MCF 10A (cell line): ENCODE data around the gene KIF6. TPM values are rescaled to one million over a fixed set of nuclear protein-coding genes. Genes with fewer than 3 reads are reported as not detected.
"Not testable (repeated sequence)": the region's sequence is repeated elsewhere in the genome, so short reads cannot be mapped to it uniquely, and the experiment has no call there.

Source experiments
- BruUV-seq: library from RNA; stranded (reverse); fragments of 400-500 nt; replicated peaks from 2 replicates; lab custom pipeline; 2021; lab: Mats Ljungman, UMichigan
- CTCF ChIA-PET: fragments of 300-600 bp; sonication (Branson Sonifier 250); formaldehyde crosslinking; extraction: SDS; loops from one replicate; lab custom pipeline; 2021; ENCODE audit warnings: antibody characterized with exemption, inconsistent platforms; lab: Yijun Ruan, JAX
- POLR2A ChIA-PET: fragments of 300-600, 350-650 bp; sonication (Branson Sonifier 250); formaldehyde crosslinking; extraction: SDS; loops from one replicate; lab custom pipeline; 2020; ENCODE audit warnings: antibody characterized with exemption, inconsistent platforms; lab: Yijun Ruan, JAX
- DNase-seq: peaks from one replicate; pipeline ENCODE4 v3.0.0-alpha.2; 2018; ENCODE audit not compliant: unreplicated experiment
- H3K27ac Mint-ChIP-seq: one replicate; pipeline ENCODE4 v1.8.0; 2022; ENCODE audit warnings: mild to moderate bottlenecking, low read depth, mixed read lengths; ENCODE audit not compliant: unreplicated experiment
- H3K27me3 Mint-ChIP-seq: one replicate; pipeline ENCODE4 v1.8.0; 2022; ENCODE audit warnings: mixed read lengths; ENCODE audit not compliant: insufficient read depth, unreplicated experiment
- H3K36me3 Mint-ChIP-seq: one replicate; pipeline ENCODE4 v1.8.0; 2022; ENCODE audit warnings: mild to moderate bottlenecking, moderate library complexity, mixed read lengths; ENCODE audit not compliant: insufficient read depth, unreplicated experiment
- H3K4me1 Mint-ChIP-seq: one replicate; pipeline ENCODE4 v1.8.0; 2022; ENCODE audit warnings: mixed read lengths; ENCODE audit not compliant: insufficient read depth, unreplicated experiment
- H3K4me3 Mint-ChIP-seq: one replicate; pipeline ENCODE4 v1.8.0; 2022; ENCODE audit warnings: mild to moderate bottlenecking, moderate library complexity, mixed read lengths; ENCODE audit not compliant: unreplicated experiment
- H3K9me3 Mint-ChIP-seq: one replicate; pipeline ENCODE4 v1.8.0; 2022; ENCODE audit warnings: mixed read lengths; ENCODE audit not compliant: unreplicated experiment
- intact Hi-C: fragments of 100-400 bp; cut with micrococcal nuclease; formaldehyde crosslinking; loops from 2 replicates; pipeline ENCODE4 v1.14.1; 2022
- total RNA-seq: library from RNA; stranded (reverse); gene quantifications from 2 replicates; pipeline ENCODE4 v1.2.3, GENCODE V29; 2022
- TF ChIP-seq, protein P1 (sequence below): fragments of 200-600 bp; IDR thresholded peaks from one replicate; pipeline ENCODE4 v1.8.0; 2022; ENCODE audit warnings: antibody characterized with exemption, mild to moderate bottlenecking; ENCODE audit not compliant: unreplicated experiment

Gene KIF6
- total RNA-seq, 1 experiment from 2014 or later = 0.91 TPM

DNA sequence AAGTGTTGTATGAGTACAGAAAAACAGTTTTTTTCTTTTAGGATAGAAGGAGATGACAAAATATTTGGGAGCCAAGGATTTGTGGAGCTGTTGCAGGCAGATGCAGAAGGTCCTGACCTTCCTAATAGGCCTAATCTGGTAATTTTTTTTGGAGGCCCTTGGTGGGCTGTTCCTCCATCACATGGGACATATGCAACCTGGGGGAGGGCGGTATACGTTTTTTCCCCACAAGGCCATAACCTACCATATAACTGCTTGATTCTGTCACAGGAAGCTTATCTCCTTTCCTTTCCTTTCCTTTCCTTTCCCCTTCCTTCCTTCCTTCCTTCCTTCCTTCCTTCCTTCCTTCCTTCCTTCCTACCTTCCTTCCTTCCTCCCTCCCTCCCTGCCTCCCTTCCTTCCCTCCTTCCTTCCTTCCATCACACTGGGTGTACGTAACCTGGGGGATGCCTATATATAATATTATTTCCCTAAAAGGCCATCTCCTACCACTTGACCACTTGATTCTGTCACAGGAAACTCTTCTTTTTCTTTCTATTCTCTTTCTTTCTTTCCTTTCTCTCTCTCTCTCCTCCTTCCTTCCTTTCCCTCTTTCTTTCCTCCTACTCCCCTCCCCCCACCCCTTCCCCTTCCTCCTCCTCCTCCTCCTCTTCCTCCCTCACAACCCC is 217.7 kb downstream of the KIF6 start:
- H3K4me1 Mint-ChIP-seq = no peaks in the 10 kb centered on the region
- CTCF ChIA-PET = no interaction called here
- intact Hi-C loops = no loop called here
- no peaks in the 10 kb centered on the region for H3K36me3 Mint-ChIP-seq
- H3K27me3 Mint-ChIP-seq = no peaks in the 10 kb centered on the region
- H3K9me3 Mint-ChIP-seq = peaks cover 9% of the 10 kb centered on the region
- POLR2A ChIA-PET = no interaction called here
- TF ChIP-seq, protein P1, sequence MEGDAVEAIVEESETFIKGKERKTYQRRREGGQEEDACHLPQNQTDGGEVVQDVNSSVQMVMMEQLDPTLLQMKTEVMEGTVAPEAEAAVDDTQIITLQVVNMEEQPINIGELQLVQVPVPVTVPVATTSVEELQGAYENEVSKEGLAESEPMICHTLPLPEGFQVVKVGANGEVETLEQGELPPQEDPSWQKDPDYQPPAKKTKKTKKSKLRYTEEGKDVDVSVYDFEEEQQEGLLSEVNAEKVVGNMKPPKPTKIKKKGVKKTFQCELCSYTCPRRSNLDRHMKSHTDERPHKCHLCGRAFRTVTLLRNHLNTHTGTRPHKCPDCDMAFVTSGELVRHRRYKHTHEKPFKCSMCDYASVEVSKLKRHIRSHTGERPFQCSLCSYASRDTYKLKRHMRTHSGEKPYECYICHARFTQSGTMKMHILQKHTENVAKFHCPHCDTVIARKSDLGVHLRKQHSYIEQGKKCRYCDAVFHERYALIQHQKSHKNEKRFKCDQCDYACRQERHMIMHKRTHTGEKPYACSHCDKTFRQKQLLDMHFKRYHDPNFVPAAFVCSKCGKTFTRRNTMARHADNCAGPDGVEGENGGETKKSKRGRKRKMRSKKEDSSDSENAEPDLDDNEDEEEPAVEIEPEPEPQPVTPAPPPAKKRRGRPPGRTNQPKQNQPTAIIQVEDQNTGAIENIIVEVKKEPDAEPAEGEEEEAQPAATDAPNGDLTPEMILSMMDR = no peak
- DNase-seq = no peak
- H3K27ac Mint-ChIP-seq = no peak overlapping the region
- H3K4me3 Mint-ChIP-seq = no peak overlapping the region
- BruUV-seq = no TSS peak

DNA sequence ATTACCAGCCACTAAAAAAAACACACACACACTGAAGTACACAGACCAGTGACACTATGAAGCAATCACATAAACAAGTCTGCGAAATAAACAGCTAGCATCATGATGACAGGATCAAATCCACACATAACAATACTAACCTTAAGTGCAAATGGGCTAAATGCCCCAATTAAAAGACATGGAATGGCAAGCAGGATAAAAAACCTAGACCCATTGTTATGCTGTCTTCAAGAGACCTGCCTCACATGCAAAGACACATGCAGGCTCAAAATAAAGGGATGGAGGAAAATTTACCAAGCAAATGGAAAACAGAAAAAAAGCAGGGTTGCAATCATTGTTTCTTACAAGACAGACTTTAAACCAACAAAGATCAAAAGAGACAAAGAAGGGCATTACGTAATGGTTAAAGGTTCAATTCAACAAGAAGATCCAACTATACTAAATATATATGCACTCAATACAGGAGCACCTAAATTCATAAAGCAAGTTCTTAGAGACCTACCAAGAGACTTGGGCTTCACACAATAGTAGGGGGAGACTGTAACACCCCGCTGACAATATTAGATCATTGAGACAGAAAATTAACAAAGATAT is 222.7 kb downstream of the KIF6 start:
- H3K36me3 Mint-ChIP-seq, H3K4me3 Mint-ChIP-seq, H3K27ac Mint-ChIP-seq, H3K27me3 Mint-ChIP-seq, BruUV-seq, H3K4me1 Mint-ChIP-seq, DNase-seq, POLR2A ChIA-PET, intact Hi-C loops: not testable (repeated sequence)
- CTCF ChIA-PET = interaction anchor here (0.6 to 1.1 kb wide), 4 partner anchors 8 to 192 kb away, joined by 3 read pairs; no protein-coding TSS in a partner anchor
- peaks cover 29% of the 10 kb centered on the region for H3K9me3 Mint-ChIP-seq

GRCh38 chr6:39499053-39499452 is 226.2 kb downstream of the KIF6 start:
- no peak for DNase-seq
- peaks cover 29% of the 10 kb centered on the region for H3K9me3 Mint-ChIP-seq
- H3K4me1 Mint-ChIP-seq = peaks cover 13% of the 10 kb centered on the region
- TF ChIP-seq, protein P1 = no peak
- intact Hi-C loops = no loop called here
- no TSS peak for BruUV-seq
- ChIA-PET CTCF (no interaction called here), POLR2A (no interaction called here)
- H3K27me3 Mint-ChIP-seq = no peaks in the 10 kb centered on the region
- H3K36me3 Mint-ChIP-seq = no peaks in the 10 kb centered on the region
- H3K27ac Mint-ChIP-seq = no peak overlapping the region
- no peak overlapping the region for H3K4me3 Mint-ChIP-seq

DNA sequence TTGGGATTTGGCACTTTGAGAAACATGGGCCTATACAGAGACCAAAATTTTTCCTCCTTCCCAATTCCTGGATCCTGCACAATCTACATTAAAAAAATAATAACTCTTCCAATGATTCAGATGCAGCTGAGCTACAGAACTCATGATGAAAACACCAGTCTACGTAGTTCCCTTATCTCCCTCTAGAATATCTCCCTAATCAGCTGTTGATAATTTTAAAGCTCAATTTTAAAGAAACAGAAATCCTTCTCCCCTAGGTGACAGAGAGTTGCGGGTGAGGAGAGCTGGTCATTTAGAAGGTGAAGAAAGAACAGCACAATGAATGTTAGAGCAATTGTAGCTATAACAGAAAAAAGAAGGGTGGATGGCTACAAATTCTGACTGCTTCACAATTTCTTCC is 227.1 kb downstream of the KIF6 start:
- TF ChIP-seq, protein P1 = no peak
- Mint-ChIP-seq H3K9me3 (peaks cover 26% of the 10 kb centered on the region), H3K36me3 (no peaks in the 10 kb centered on the region), H3K4me1 (peaks cover 23% of the 10 kb centered on the region), H3K4me3 (no peak overlapping the region), H3K27me3 (no peaks in the 10 kb centered on the region), H3K27ac (no peak overlapping the region)
- POLR2A ChIA-PET = no interaction called here
- intact Hi-C loops = no loop called here
- no TSS peak for BruUV-seq
- CTCF ChIA-PET = interaction anchor here (0.7 kb wide), 1 partner anchor 123 kb away, joined by 3 read pairs; no protein-coding TSS in a partner anchor
- no peak for DNase-seq
